Mammary epithelial cell (primary cell): ENCODE measurements around the gene PUS1.

ENCODE experiments used
- EZH2 ChIP-seq: IDR thresholded peaks from 2 replicates; pipeline ENCODE4 v1.6.1; 2012; ENCODE audit warnings: low read length, inconsistent platforms, borderline replicate concordance
- TF ChIP-seq, protein P1 (sequence below), 2 donors: IDR thresholded peaks in 1 of 2; conservative IDR thresholded peaks in 1 of 2; 2 replicates each; pipeline ENCODE4 v1.5.1; 2011 to 2012; ENCODE audit warnings: inconsistent platforms in 2 of 2, low read length in 2 of 2, mild to moderate bottlenecking in 2 of 2, control low read depth in 1 of 2, low read depth in 1 of 2; ENCODE audit not compliant: insufficient read depth in 1 of 2; ENCODE audit errors: extremely low read depth in 1 of 2

DNA sequence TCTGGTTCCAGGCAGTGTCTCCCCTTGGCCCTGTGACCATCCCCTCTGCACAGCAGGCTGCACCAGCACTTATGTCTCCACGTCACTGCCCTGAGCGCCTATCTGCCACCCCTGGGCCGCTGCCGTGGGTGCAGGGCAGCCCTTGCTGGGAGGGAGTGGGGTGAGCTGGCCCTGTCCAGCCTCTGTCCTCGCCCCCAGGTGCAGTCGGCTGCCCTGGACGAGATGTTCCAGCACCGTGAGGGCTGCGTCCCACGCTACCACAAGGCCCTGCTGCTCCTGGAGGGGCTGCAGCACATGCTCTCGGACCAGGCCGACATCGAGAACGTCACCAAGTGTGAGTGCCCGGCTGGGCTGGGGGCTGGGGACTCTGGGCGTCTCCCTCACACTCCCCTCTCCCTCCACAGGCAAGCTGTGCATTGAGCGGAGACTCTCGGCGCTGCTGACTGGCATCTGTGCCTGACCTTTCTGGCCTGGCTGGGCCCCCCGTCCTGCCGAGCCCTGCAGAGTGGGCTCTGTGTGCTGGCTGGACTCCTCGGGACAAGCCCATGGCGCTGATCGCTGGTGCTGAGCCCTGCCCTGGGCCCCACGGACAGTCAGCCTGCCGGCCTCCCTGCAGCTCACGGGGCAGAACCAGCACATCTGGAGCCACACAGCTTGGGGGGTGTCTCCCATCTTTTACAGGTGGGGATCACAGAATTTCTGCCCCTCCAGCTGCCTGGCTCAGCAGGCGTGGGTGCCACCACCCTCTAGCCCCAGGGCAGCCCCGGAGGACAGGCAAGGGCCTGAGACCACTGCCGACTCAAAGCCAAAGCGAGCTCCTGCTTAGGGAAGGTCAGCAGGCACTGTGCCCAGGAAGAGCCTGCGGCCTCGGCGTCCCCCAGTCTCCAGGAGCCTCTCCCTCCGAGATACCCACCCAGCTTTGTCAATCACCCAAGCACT lies 7.9 kb upstream of the PUS1 start:
- TF ChIP-seq, protein P1, sequence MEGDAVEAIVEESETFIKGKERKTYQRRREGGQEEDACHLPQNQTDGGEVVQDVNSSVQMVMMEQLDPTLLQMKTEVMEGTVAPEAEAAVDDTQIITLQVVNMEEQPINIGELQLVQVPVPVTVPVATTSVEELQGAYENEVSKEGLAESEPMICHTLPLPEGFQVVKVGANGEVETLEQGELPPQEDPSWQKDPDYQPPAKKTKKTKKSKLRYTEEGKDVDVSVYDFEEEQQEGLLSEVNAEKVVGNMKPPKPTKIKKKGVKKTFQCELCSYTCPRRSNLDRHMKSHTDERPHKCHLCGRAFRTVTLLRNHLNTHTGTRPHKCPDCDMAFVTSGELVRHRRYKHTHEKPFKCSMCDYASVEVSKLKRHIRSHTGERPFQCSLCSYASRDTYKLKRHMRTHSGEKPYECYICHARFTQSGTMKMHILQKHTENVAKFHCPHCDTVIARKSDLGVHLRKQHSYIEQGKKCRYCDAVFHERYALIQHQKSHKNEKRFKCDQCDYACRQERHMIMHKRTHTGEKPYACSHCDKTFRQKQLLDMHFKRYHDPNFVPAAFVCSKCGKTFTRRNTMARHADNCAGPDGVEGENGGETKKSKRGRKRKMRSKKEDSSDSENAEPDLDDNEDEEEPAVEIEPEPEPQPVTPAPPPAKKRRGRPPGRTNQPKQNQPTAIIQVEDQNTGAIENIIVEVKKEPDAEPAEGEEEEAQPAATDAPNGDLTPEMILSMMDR (conservative IDR thresholded peaks at IDR 0.05 in 1 of 2, IDR thresholded peaks at IDR 0.05 in 1 of 2; ENCODE audit: extremely low read depth in 1 of 2, insufficient read depth in 1 of 2, low read depth in 1 of 2, low read length in 2 of 2): no peak
- no peak for TF ChIP-seq EZH2
